OCI-LY7 (cell line): ENCODE data around the gene DAND5. TPM values are rescaled to one million over a fixed set of nuclear protein-coding genes. Genes with fewer than 3 reads are reported as not detected.

Experiments used
- BruUV-seq: library from RNA; stranded (reverse); fragments of 400-500 nt; replicated peaks from 2 replicates; lab custom pipeline; 2021; lab: Mats Ljungman, UMichigan
- CTCF ChIA-PET: fragments of 300-600 bp; sonication (Branson Sonifier 250); formaldehyde crosslinking; loops from one replicate; lab custom pipeline; 2022; ENCODE audit warnings: antibody characterized with exemption; ENCODE audit not compliant: unreplicated experiment; lab: Charles Lee
- POLR2A ChIA-PET: fragments of 300-600 bp; sonication (Branson Sonifier 250); formaldehyde crosslinking; loops from one replicate; lab custom pipeline; 2022; ENCODE audit warnings: antibody characterized with exemption; lab: Charles Lee
- DNase-seq: peaks from one replicate; pipeline ENCODE4 v3.0.0-alpha.2; 2015; ENCODE audit warnings: low spot score
- H2AFZ ChIP-seq: fragments of 200-600 bp; sonication (generic), shearing (Covaris generic); 2 replicates; pipeline ENCODE4 v1.6.1; 2014; ENCODE audit warnings: mild to moderate bottlenecking, antibody characterized with exemption, low read length, moderate library complexity
- H3K27ac ChIP-seq: fragments of 200-600 bp; sonication (generic); 2 replicates; pipeline ENCODE4 v1.5.1; 2014; ENCODE audit warnings: mixed run types, low read depth, mild to moderate bottlenecking, moderate library complexity, low read length, inconsistent platforms; ENCODE audit not compliant: poor library complexity, severe bottlenecking
- H3K36me3 ChIP-seq: fragments of 200-600 bp; sonication (generic); 2 replicates; pipeline ENCODE4 v1.6.1; 2014; ENCODE audit warnings: mild to moderate bottlenecking, antibody characterized with exemption, low read length, moderate library complexity, mixed read lengths; ENCODE audit not compliant: insufficient read depth
- H3K4me1 ChIP-seq: fragments of 200-600 bp; sonication (generic); 2 replicates; pipeline ENCODE4 v1.5.1; 2014; ENCODE audit warnings: mild to moderate bottlenecking, low read length; ENCODE audit not compliant: insufficient read depth, poor library complexity, severe bottlenecking
- H3K4me2 ChIP-seq: fragments of 200-600 bp; sonication (generic); 2 replicates; pipeline ENCODE4 v1.6.1; 2014; ENCODE audit warnings: mild to moderate bottlenecking, low read length
- H3K4me3 ChIP-seq: fragments of 200-600 bp; sonication (generic); 2 replicates; pipeline ENCODE4 v1.5.1; 2014; ENCODE audit warnings: mild to moderate bottlenecking, low read depth, low read length; ENCODE audit not compliant: poor library complexity, severe bottlenecking
- H3K79me2 ChIP-seq: fragments of 200-600 bp; sonication (generic); 2 replicates; pipeline ENCODE4 v1.6.1; 2016; ENCODE audit warnings: low read depth, mild to moderate bottlenecking, low read length, moderate library complexity, mixed read lengths; ENCODE audit not compliant: insufficient read depth
- H3K9me2 ChIP-seq: fragments of 200-600 bp; sonication (generic); 2 replicates; pipeline ENCODE4 v1.6.1; 2016; ENCODE audit warnings: mild to moderate bottlenecking, low read length, mixed read lengths; ENCODE audit not compliant: insufficient read depth
- H3K9me3 ChIP-seq: fragments of 200-600 bp; sonication (generic); 2 replicates; pipeline ENCODE4 v1.6.1; 2014; ENCODE audit warnings: mild to moderate bottlenecking, mixed run types, low read length, mixed read lengths
- H4K20me1 ChIP-seq: fragments of 200-600 bp; sonication (generic); 2 replicates; pipeline ENCODE4 v1.6.1; 2014; ENCODE audit warnings: mild to moderate bottlenecking, antibody characterized with exemption, low read length, moderate library complexity, mixed read lengths; ENCODE audit not compliant: insufficient read depth
- EZH2phosphoT487 ChIP-seq: fragments of 200-600 bp; sonication (generic); IDR thresholded peaks from 2 replicates; pipeline ENCODE4 v1.6.1; 2018; ENCODE audit warnings: low read depth, borderline replicate concordance, mild to moderate bottlenecking, mixed run types, antibody characterized with exemption, low read length, moderate library complexity, mixed read lengths
- intact Hi-C: fragments of 100-400 bp; cut with micrococcal nuclease; formaldehyde crosslinking; loops from one replicate; pipeline ENCODE4 v1.10.0; 2022; ENCODE audit not compliant: unreplicated experiment
- total RNA-seq, 2 experiments: library from RNA; depleted of rRNA in 1 of 2; stranded (reverse); fragments of >200 nt in 1 of 2; shearing (Covaris generic) in 1 of 2; gene quantifications; 2 replicates each; pipeline ENCODE4 v1.2.3, GENCODE V29; 2014 to 2022
- TF ChIP-seq, protein P1 (sequence below): fragments of 200-600 bp; sonication (generic); conservative IDR thresholded peaks from 2 replicates; pipeline ENCODE4 v1.5.1; 2014; ENCODE audit warnings: mild to moderate bottlenecking, antibody characterized with exemption, low read length, moderate library complexity, mixed read lengths

DAND5 gene
- total RNA-seq, 2 experiments from 2014 or later: 0.06 to 0.84 TPM

DNA sequence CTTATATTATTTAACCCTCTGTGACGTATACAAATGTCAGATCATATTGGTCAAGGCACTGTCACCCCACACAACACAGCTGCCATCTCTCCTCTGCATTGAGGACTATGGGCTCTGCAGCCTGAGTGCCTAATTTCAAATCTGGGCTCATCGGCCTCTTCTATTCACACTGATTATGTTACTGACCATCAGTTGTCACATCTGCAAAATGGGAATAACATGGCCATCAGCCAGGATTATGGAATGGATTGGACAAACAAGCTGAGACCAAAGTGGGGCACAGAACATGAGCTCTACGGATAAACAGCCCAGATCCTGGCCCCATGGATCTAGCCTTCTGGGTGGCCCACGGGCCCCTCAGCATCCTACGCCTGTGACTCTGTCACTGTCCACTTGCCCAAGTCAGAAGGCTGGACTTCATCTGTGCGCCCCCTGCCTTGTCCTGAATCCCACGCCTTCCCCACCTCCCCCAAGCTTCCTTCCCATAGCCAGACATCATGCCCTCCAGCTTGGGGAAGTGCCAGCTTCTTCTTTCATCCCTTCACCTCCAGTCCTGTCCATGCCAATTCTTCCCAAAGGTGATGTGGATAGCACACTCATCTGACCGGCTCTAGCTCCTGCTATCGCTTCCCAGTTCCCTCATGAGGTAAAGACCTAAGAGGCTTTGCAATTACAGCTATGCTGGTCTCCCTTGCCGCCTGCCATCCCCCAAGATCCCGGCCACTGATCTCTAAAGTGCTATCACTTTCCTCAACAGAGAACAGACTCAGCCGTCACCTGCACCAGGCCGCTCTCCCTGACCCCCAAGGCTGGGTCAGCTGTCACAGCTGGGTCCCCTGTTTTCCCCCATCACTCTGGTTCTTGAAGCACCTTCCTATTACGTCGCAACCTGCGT lies 36.7 kb upstream of the DAND5 start:
- Histone ChIP-seq H3K4me2 (peak overlapping the region; percentile 89), H3K9me3 (no peaks in the 10 kb centered on the region), H3K36me3 (peaks cover 39% of the 10 kb centered on the region), H2AFZ (no peak overlapping the region; the same call in 1 of the 2 replicates), H3K4me1 (peaks cover 41% of the 10 kb centered on the region), H3K4me3 (peak overlapping the region; percentile 91), H3K9me2 (no peaks in the 10 kb centered on the region), H3K79me2 (peaks cover 26% of the 10 kb centered on the region), H3K27ac (peak overlapping the region; percentile 42), H4K20me1 (peaks cover 8% of the 10 kb centered on the region; the same call in 1 of the 2 replicates)
- ChIA-PET POLR2A (interaction anchor here (0.7 to 1.2 kb wide), 4 partner anchors 34 to 220 kb away, joined by 3 to 4 read pairs (median 4); partner anchors contain the start of gene GCDH), CTCF (interaction anchor here (0.6 to 1.7 kb wide), 2 partner anchors 33 to 330 kb away, joined by 7 to 15 read pairs; no protein-coding TSS in a partner anchor)
- intact Hi-C loops: loop anchor here (2.0 kb wide), 1 partner anchor 42 kb away; the partner anchor contains the start of gene GCDH
- no peak for DNase-seq
- BruUV-seq: no TSS peak
- no peak for TF ChIP-seq EZH2phosphoT487
- TF ChIP-seq, protein P1, sequence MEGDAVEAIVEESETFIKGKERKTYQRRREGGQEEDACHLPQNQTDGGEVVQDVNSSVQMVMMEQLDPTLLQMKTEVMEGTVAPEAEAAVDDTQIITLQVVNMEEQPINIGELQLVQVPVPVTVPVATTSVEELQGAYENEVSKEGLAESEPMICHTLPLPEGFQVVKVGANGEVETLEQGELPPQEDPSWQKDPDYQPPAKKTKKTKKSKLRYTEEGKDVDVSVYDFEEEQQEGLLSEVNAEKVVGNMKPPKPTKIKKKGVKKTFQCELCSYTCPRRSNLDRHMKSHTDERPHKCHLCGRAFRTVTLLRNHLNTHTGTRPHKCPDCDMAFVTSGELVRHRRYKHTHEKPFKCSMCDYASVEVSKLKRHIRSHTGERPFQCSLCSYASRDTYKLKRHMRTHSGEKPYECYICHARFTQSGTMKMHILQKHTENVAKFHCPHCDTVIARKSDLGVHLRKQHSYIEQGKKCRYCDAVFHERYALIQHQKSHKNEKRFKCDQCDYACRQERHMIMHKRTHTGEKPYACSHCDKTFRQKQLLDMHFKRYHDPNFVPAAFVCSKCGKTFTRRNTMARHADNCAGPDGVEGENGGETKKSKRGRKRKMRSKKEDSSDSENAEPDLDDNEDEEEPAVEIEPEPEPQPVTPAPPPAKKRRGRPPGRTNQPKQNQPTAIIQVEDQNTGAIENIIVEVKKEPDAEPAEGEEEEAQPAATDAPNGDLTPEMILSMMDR: no peak

DNA sequence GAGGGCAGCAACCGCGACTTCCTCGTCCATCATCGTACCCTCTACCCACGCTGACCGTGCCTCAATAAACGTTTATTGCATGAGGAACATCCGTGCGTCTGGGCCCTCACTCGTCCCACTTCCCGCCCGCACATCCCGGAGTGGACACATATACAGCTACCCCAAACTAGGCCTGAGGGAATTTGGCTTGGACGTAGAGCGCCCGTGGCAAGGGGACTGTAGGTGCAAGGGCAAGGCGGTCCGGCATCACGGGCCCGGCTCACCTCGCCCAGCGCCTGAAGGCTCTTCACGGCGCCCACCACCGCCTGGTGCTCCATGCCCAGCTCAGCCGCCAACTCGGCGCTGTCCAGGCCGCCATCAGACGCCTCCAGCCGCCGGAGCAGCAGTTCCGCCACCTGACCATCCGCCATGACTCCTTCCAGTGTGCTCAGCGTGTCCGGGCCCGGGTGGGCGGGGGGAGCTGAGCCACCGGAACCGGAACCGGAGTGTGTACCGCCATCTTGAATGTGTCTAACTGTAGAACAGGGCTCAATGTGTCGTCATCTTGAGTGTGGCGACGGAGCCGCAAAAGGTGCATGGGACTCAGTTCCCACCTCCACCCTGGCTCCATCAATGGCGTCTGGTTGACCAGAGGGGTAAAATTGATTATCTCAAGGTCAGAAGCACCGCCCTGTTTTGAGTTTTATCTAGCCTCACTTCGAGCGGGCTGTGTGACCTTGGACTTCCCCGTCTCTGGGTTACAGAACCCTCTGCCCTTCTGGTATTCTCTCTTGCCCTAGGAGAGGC lies 35.9 kb upstream of the DAND5 start, which contains the start of gene FARSA:
TSS of gene FARSA (minus strand) at position 425 of the 786 bp plus-strand sequence. CDS start at position 410, 15 bp downstream.
- no peaks in the 10 kb centered on the region for H3K9me3 ChIP-seq
- ChIA-PET CTCF (interaction anchor here (0.6 to 1.7 kb wide), 2 partner anchors 28 to 32 kb away, joined by 4 to 7 read pairs; no protein-coding TSS in a partner anchor), POLR2A (interaction anchor here (0.6 to 1.2 kb wide), 3 partner anchors 33 to 172 kb away, joined by 3 to 5 read pairs (median 3); no protein-coding TSS in a partner anchor)
- peak within 1 kb of the TSS; percentile 70; the same call in 1 of the 2 replicates for H2AFZ ChIP-seq
- H3K36me3 ChIP-seq: peaks cover 31% of the 10 kb centered on the region
- peak within 1 kb of the TSS; percentile 91 for H3K4me3 ChIP-seq
- DNase-seq: peak; percentile 95
- peaks cover 8% of the 10 kb centered on the region; the same call in 1 of the 2 replicates for H4K20me1 ChIP-seq
- peaks cover 27% of the 10 kb centered on the region for H3K79me2 ChIP-seq
- peaks cover 45% of the 10 kb centered on the region for H3K4me1 ChIP-seq
- H3K4me2 ChIP-seq: peak within 1 kb of the TSS; percentile 89
- BruUV-seq: TSS peak; percentile 55
- intact Hi-C loops: loop anchor here (2.0 kb wide), 1 partner anchor 43 kb away; the partner anchor contains the start of gene GCDH
- H3K9me2 ChIP-seq: no peaks in the 10 kb centered on the region
- H3K27ac ChIP-seq: peak within 1 kb of the TSS; percentile 42
- TF ChIP-seq EZH2phosphoT487: no peak
- TF ChIP-seq, protein P1: no peak
